GM21423 (cell line): ENCODE data around the gene LMBR1.

Experiments
- ATAC-seq: cut with Tn5 transposase; IDR thresholded peaks from one replicate; pipeline ENCODE4 v1.9.1; 2021; ENCODE audit warnings: mild to moderate bottlenecking, moderate library complexity; ENCODE audit not compliant: unreplicated experiment

Gene LMBR1

GRCh38 chr7:156634117-156634516, 258.9 kb downstream of the LMBR1 start:
- no peak for ATAC-seq

GRCh38 chr7:156629873-156630272, 263.1 kb downstream of the LMBR1 start:
- ATAC-seq = no peak

DNA sequence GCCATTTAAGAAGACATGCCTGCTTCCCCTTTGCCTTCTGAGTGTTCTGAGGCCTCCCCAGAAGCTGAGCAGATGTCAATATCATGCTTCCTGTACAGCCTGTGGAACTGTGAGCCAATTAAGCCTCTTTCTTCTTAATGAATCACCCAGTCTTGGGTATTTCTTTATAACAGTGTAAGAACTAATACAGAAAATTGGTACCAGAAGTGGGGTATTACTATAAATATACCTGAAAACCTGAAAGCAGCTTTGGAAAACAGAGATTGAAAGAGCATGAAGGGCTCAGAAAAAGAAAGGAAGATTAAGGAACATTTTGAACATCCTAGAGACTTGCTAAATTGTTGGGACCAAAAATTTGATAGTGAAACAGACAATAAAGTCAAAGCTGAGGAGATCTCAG, 264.4 kb downstream of the LMBR1 start:
- ATAC-seq = no peak
